GM12878 (cell line): Measurements from ENCODE around the gene NQO1. TPM values are rescaled to one million over a fixed set of nuclear protein-coding genes. Genes with fewer than 3 reads are reported as not detected.
A peak's percentile ranks its signal among the peaks of the same experiment; 100 is the strongest.

Experiments
- BCL11A ChIP-seq: IDR thresholded peaks from 2 replicates; pipeline ENCODE4 v1.6.1; 2011; ENCODE audit warnings: low read depth, low read length
- CBX3 ChIP-seq: fragments of 200-600 bp; sonication (generic); IDR thresholded peaks from 2 replicates; pipeline ENCODE4 v1.6.1; 2016; ENCODE audit warnings: low read depth, borderline replicate concordance
- CREM ChIP-seq: IDR thresholded peaks from 2 replicates; pipeline ENCODE4 v1.6.1; 2014; ENCODE audit warnings: antibody characterized with exemption, low read depth
- E4F1 ChIP-seq: fragments of 450-650 bp; IDR thresholded peaks from 2 replicates; pipeline ENCODE4 v1.6.1; 2018; ENCODE audit warnings: borderline replicate concordance, mild to moderate bottlenecking; ENCODE audit not compliant: partially characterized antibody
- EED ChIP-seq: sonication (generic); IDR thresholded peaks from 2 replicates; pipeline ENCODE4 v1.6.1; 2016; ENCODE audit warnings: antibody characterized with exemption, low read depth
- ESRRA ChIP-seq: IDR thresholded peaks from 2 replicates; pipeline ENCODE4 v1.6.1; 2012; ENCODE audit warnings: mild to moderate bottlenecking, low read length, improper control_type of control experiment
- KDM1A ChIP-seq: fragments of 200-600 bp; sonication (generic); IDR thresholded peaks from 2 replicates; pipeline ENCODE4 v1.6.1; 2016; ENCODE audit warnings: borderline replicate concordance
- MLLT1 ChIP-seq: fragments of 450-650 bp; IDR thresholded peaks from 2 replicates; pipeline ENCODE4 v1.6.1; 2016; ENCODE audit warnings: mild to moderate bottlenecking
- MYC ChIP-seq: IDR thresholded peaks from 2 replicates; pipeline ENCODE4 v1.6.1; 2011; ENCODE audit warnings: mild to moderate bottlenecking, low read length, moderate library complexity, inconsistent platforms; ENCODE audit not compliant: insufficient read depth, insufficient replicate concordance, insufficient read length, severe bottlenecking
- PBX3 ChIP-seq: IDR thresholded peaks from 2 replicates; pipeline ENCODE4 v1.6.1; 2011; ENCODE audit warnings: mild to moderate bottlenecking, low read depth, low read length, moderate library complexity; ENCODE audit not compliant: insufficient replicate concordance
- PKNOX1 ChIP-seq: fragments of 450-650 bp; IDR thresholded peaks from 2 replicates; pipeline ENCODE4 v1.6.1; 2016; ENCODE audit warnings: mild to moderate bottlenecking
- SIX5 ChIP-seq: IDR thresholded peaks from 2 replicates; pipeline ENCODE4 v1.6.1; 2011; ENCODE audit warnings: mild to moderate bottlenecking, low read depth, low read length, moderate library complexity; ENCODE audit not compliant: severe bottlenecking
- SMAD5 ChIP-seq: IDR thresholded peaks from 2 replicates; pipeline ENCODE4 v1.6.1; 2016; ENCODE audit warnings: antibody characterized with exemption, low read depth
- SMC3 ChIP-seq: IDR thresholded peaks from 2 replicates; pipeline ENCODE4 v1.6.1; 2011; ENCODE audit warnings: low read length, improper control_type of control experiment, borderline replicate concordance
- SPI1 ChIP-seq: IDR thresholded peaks from 2 replicates; pipeline ENCODE4 v1.6.1; 2011; ENCODE audit warnings: low read depth, mild to moderate bottlenecking, low read length, moderate library complexity, borderline replicate concordance; ENCODE audit not compliant: insufficient read depth
- STAT3 ChIP-seq: IDR thresholded peaks from 2 replicates; pipeline ENCODE4 v1.6.1; 2011; ENCODE audit warnings: low read depth, low read length, improper control_type of control experiment
- TCF12 ChIP-seq: IDR thresholded peaks from 2 replicates; pipeline ENCODE4 v1.6.1; 2011; ENCODE audit warnings: low read depth, mild to moderate bottlenecking, low read length
- TCF7 ChIP-seq: IDR thresholded peaks from 2 replicates; pipeline ENCODE4 v1.6.1; 2014; ENCODE audit warnings: antibody characterized with exemption, borderline replicate concordance
- ZNF592 ChIP-seq: fragments of 450-650 bp; IDR thresholded peaks from 2 replicates; pipeline ENCODE4 v1.6.1; 2017; ENCODE audit warnings: mild to moderate bottlenecking, moderate library complexity
- polyA plus RNA-seq, 11 experiments: library from polyadenylated mRNA; depleted of rRNA in 4 of 11; unstranded in 6 of 11; stranded (reverse) in 5 of 11; fragments of >200 nt; fragmentation: Nextera tagmentation in 4 of 11; fragmentation: Illumina TruSeq in 1 of 11; extraction: Ambion mirVana in 4 of 11; extraction: Trizol in 1 of 11; gene quantifications; 1 replicate in 1 of 11; 2 replicates in 10 of 11; pipeline versions ENCODE4 v1.2.1 to v1.2.3, GENCODE V29; 2011 to 2016; ENCODE audit warnings: inconsistent platforms in 2 of 11, missing spikeins in 2 of 11, low read depth in 1 of 11
- total RNA-seq, 4 experiments: library from RNA; depleted of rRNA in 3 of 4; stranded (reverse); fragments of >200 nt in 3 of 4; fragmentation: Illumina TruSeq in 1 of 4; extraction: Trizol in 1 of 4; gene quantifications; 2 replicates each; pipeline versions ENCODE4 v1.2.1 to v1.2.3, GENCODE V29; 2013 to 2021

The NQO1 gene
- total and polyA plus RNA-seq, 10 of the 15 experiments (the other 5 are each of a cell fraction or from before 2014, with no cell fraction given), result 24.6 to 84.9 (median 34.6) TPM

- TF ChIP-seq E4F1 (peak; percentile 38), SPI1 (no peak), SMC3 (no peak), STAT3 (no peak), TCF12 (peak; percentile 75), BCL11A (no peak), SMAD5 (0 out of 2 replicates have a peak, but pooled peaks have one; percentile 6), PKNOX1 (no peak), SIX5 (peak; percentile 37), CBX3 (no peak), MLLT1 (no peak), KDM1A (no peak), EED (0 out of 2 replicates have a peak, but pooled peaks have one; percentile 21), PBX3 (no peak), MYC (no peak), ESRRA (0 out of 2 replicates have a peak, but pooled peaks have one; percentile 30), TCF7 (no peak), ZNF592 (0 out of 2 replicates have a peak, but pooled peaks have one; percentile 16), CREM (no peak)
Observed at GRCh38 chr16:69761983-69762813, 35.8 kb upstream of the NQO1 start, which contains the start of gene WWP2 (continued).
